DOHH2 (cell line): ENCODE data around the gene SBK3.

Source experiments
- H3F3A ChIP-seq: fragments of 200-600 bp; sonication (generic), shearing (Covaris generic); 2 replicates; pipeline ENCODE4 v1.6.0; 2016; ENCODE audit warnings: antibody characterized with exemption, mild to moderate bottlenecking; ENCODE audit not compliant: control insufficient read depth, insufficient read depth
- H3K27ac ChIP-seq: fragments of 200-600 bp; sonication (generic); 2 replicates; pipeline ENCODE4 v1.5.1; 2014; ENCODE audit warnings: low read depth, mild to moderate bottlenecking, low read length, moderate library complexity
- H3K27me3 ChIP-seq: fragments of 200-600 bp; sonication (generic); 2 replicates; pipeline ENCODE4 v1.6.1; 2014; ENCODE audit warnings: mild to moderate bottlenecking, low read length, mixed read lengths; ENCODE audit not compliant: control insufficient read depth
- H3K36me3 ChIP-seq: fragments of 200-600 bp; sonication (generic); 2 replicates; pipeline ENCODE4 v1.6.1; 2014; ENCODE audit warnings: mild to moderate bottlenecking, low read length, moderate library complexity, mixed read lengths; ENCODE audit not compliant: control insufficient read depth
- H3K4me1 ChIP-seq: fragments of 200-600 bp; sonication (generic); 2 replicates; pipeline ENCODE4 v1.6.1; 2014; ENCODE audit warnings: mild to moderate bottlenecking, low read length, mixed read lengths; ENCODE audit not compliant: control insufficient read depth
- H3K4me2 ChIP-seq: fragments of 200-600 bp; sonication (generic); 2 replicates; pipeline ENCODE4 v1.6.0; 2014; ENCODE audit warnings: mild to moderate bottlenecking, low read length, moderate library complexity
- H3K4me3 ChIP-seq: fragments of 200-600 bp; sonication (generic); 2 replicates; pipeline ENCODE4 v1.5.1; 2014; ENCODE audit warnings: mild to moderate bottlenecking, low read length, mixed read lengths
- H3K79me2 ChIP-seq: fragments of 200-600 bp; sonication (generic); 2 replicates; pipeline ENCODE4 v1.6.1; 2014; ENCODE audit warnings: mild to moderate bottlenecking, low read length, mixed read lengths; ENCODE audit not compliant: control insufficient read depth
- H3K9me2 ChIP-seq: fragments of 200-600 bp; sonication (generic); replicated peaks from 2 replicates; pipeline ENCODE4 v1.6.1; 2014; ENCODE audit warnings: mild to moderate bottlenecking, low read length, mixed read lengths; ENCODE audit not compliant: control insufficient read depth
- H3K9me3 ChIP-seq: fragments of 200-600 bp; sonication (generic); 2 replicates; pipeline ENCODE4 v1.6.1; 2014; ENCODE audit warnings: antibody characterized with exemption, low read length, mixed read lengths; ENCODE audit not compliant: control insufficient read depth, insufficient read depth
- H4K20me1 ChIP-seq: fragments of 200-600 bp; sonication (generic); 2 replicates; pipeline ENCODE4 v1.6.0; 2014; ENCODE audit warnings: low read depth, mild to moderate bottlenecking, antibody characterized with exemption, low read length, moderate library complexity; ENCODE audit not compliant: control insufficient read depth, insufficient read depth
- EZH2phosphoT487 ChIP-seq: fragments of 200-600 bp; sonication (generic); IDR thresholded peaks from 2 replicates; pipeline ENCODE4 v1.6.1; 2017; ENCODE audit warnings: borderline replicate concordance, mild to moderate bottlenecking, antibody characterized with exemption, low read length, moderate library complexity, mixed read lengths
- TF ChIP-seq, protein P1 (sequence below): fragments of 200-600 bp; sonication (generic); IDR thresholded peaks from one replicate; pipeline ENCODE4 v1.5.1; 2014; ENCODE audit warnings: antibody characterized with exemption, mild to moderate bottlenecking, low read depth, low read length; ENCODE audit not compliant: poor library complexity, severe bottlenecking

Gene SBK3

DNA sequence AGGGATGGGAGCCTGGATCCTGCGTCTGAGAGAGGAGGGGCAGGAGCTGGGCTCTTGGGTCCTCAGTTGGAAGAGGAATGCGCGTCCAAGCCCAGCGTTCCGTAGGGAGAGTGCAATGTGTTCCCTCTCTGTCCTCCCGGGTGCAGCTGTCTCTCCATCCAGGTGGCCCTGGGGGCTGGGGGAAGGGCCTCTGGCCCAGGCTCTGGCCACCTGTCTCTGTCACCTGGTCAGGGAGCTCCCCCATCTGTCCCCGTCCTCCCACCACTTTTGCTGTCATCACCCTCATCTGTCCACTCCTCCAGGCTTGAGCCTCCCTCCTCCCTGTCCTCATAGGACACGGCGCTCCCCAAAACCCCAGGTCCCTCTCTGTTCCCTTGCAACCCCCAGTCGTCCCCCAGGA is 4.7 kb downstream of the SBK3 start:
- no peaks in the 10 kb centered on the region for H3K36me3 ChIP-seq
- no peak overlapping the region for H3K4me2 ChIP-seq
- no peaks in the 10 kb centered on the region for H3K79me2 ChIP-seq
- no peak overlapping the region for H3K27ac ChIP-seq
- H3K4me1 ChIP-seq, result no peaks in the 10 kb centered on the region
- no peak overlapping the region for H3K4me3 ChIP-seq
- H4K20me1 ChIP-seq, result no peaks in the 10 kb centered on the region
- H3F3A ChIP-seq, result no peaks in the 10 kb centered on the region
- H3K9me3 ChIP-seq, result no peaks in the 10 kb centered on the region
- H3K27me3 ChIP-seq, result no peaks in the 10 kb centered on the region
- TF ChIP-seq EZH2phosphoT487, result no peak
- TF ChIP-seq, protein P1, sequence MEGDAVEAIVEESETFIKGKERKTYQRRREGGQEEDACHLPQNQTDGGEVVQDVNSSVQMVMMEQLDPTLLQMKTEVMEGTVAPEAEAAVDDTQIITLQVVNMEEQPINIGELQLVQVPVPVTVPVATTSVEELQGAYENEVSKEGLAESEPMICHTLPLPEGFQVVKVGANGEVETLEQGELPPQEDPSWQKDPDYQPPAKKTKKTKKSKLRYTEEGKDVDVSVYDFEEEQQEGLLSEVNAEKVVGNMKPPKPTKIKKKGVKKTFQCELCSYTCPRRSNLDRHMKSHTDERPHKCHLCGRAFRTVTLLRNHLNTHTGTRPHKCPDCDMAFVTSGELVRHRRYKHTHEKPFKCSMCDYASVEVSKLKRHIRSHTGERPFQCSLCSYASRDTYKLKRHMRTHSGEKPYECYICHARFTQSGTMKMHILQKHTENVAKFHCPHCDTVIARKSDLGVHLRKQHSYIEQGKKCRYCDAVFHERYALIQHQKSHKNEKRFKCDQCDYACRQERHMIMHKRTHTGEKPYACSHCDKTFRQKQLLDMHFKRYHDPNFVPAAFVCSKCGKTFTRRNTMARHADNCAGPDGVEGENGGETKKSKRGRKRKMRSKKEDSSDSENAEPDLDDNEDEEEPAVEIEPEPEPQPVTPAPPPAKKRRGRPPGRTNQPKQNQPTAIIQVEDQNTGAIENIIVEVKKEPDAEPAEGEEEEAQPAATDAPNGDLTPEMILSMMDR, result no peak
- no peaks in the 10 kb centered on the region for H3K9me2 ChIP-seq

DNA sequence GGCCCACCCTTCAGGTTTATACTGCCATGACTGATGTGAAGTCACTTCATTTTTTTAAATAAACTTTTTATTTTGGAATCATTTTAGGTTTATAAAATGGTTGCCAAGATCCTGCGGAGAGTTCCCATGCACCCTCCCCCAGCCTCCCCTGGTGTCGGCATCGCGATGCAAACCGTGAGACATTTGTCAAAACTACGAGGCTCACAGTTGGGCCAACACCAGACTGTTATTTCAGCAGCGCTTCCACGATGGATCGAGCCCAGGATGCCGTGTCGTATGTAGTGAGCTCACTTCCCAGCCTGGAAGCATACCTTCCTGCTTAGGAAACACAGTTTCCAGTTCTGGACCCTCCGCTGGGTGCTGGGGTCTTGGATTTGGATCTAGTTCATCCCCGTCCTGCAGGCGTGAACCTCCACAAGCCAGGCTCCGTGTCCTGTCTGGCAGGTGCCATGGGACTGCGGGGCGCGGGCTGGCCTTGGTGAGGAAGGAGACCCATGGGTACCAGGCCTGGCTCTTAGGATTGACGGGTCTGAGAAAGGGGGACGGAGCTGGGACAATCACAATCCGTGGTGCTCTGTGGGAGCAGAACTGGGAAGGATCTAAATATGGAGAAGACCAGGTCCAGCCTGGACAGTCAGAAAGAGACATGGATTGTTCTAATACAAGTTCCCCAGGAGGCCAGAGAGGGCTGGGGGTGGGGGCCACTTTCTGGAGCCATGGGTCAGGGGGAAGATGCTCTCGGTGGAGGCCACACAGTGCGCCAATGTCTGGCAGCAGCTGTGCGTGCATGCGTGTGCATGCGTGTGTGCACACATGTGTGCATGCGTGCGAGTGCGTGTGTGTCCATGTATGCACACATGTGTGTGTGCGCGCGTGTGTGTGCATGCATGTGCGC is 6.0 kb downstream of the SBK3 start:
- no peaks in the 10 kb centered on the region for H3F3A ChIP-seq
- no peaks in the 10 kb centered on the region for H3K4me1 ChIP-seq
- TF ChIP-seq, protein P1, result no peak
- no peak for TF ChIP-seq EZH2phosphoT487
- no peaks in the 10 kb centered on the region for H3K36me3 ChIP-seq
- H3K27ac ChIP-seq, result no peak overlapping the region
- H3K27me3 ChIP-seq, result no peaks in the 10 kb centered on the region
- H4K20me1 ChIP-seq, result no peaks in the 10 kb centered on the region
- H3K4me2 ChIP-seq, result no peak overlapping the region
- no peaks in the 10 kb centered on the region for H3K79me2 ChIP-seq
- no peak overlapping the region for H3K4me3 ChIP-seq
- no peaks in the 10 kb centered on the region for H3K9me3 ChIP-seq
- no peaks in the 10 kb centered on the region for H3K9me2 ChIP-seq

DNA sequence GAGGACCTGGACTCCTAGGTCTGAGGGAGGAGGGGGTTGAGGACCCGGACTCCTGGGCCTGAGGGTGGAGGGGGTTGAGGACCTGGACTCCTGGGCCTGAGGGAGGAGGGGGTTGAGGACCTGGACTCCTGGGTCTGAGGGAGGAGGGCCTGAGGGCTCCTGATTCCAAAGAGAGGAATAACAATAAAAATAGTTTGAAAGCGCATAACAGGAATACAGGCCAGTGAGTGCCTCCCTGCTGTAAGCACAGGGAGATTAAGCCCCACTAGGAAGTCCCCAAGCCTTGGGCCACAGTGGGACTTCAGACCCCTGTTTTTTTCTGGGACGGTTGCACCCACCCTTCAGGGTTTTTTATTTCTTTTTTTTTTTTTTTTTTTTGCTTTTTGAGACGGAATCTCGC is 7.2 kb downstream of the SBK3 start:
- Histone ChIP-seq H4K20me1 (no peaks in the 10 kb centered on the region), H3K27me3 (no peaks in the 10 kb centered on the region), H3F3A (no peaks in the 10 kb centered on the region), H3K4me2 (no peak overlapping the region), H3K9me2 (no peaks in the 10 kb centered on the region), H3K36me3 (no peaks in the 10 kb centered on the region), H3K4me3 (no peak overlapping the region), H3K9me3 (no peaks in the 10 kb centered on the region), H3K27ac (no peak overlapping the region), H3K79me2 (no peaks in the 10 kb centered on the region), H3K4me1 (no peaks in the 10 kb centered on the region)
- TF ChIP-seq EZH2phosphoT487, result no peak
- TF ChIP-seq, protein P1, result no peak
